K562 (cell line): Measurements from ENCODE around the gene RBMS3. TPM values are rescaled to one million over a fixed set of nuclear protein-coding genes. Genes with fewer than 3 reads are reported as not detected.

Source experiments
- ATAC-seq: fragments of 200-7000 bp; cut with Tn5 transposase; 3 replicates; pipeline ENCODE4 v1.9.1; 2020; ENCODE audit warnings: moderate library complexity
- BruUV-seq: library from RNA; stranded (reverse); fragments of 400-500 nt; replicated peaks from 2 replicates; lab custom pipeline; 2021; lab: Mats Ljungman, UMichigan
- CTCF ChIA-PET: fragments of 300-600 bp; formaldehyde crosslinking; extraction: SDS; loops from one replicate; lab custom pipeline; 2021; ENCODE audit warnings: low intra/inter-chr PET ratio; lab: Yijun Ruan, JAX
- POLR2A ChIA-PET: fragments of 300-600, 350-650 bp; sonication (Branson Sonifier 250); formaldehyde crosslinking; extraction: SDS; loops from one replicate; lab custom pipeline; 2021; ENCODE audit warnings: antibody characterized with exemption, inconsistent platforms; lab: Yijun Ruan, JAX
- DNase-seq, 4 experiments: peaks; one replicate each; pipeline versions ENCODE4 v3.0.0 to v3.0.0-alpha.2; 2011 to 2018; ENCODE audit warnings: low spot score in 3 of 4, mixed read lengths in 3 of 4; ENCODE audit errors: extremely low read depth in 1 of 4
- FAIRE-seq: peaks from 2 replicates; lab custom pipeline; 2011; peaks lifted over from hg19 to GRCh38; lab: Jason Lieb, UNC
- H2AFZ ChIP-seq: 2 replicates; pipeline ENCODE4 v1.6.0; 2011; ENCODE audit warnings: low read depth, low read length, control low read depth, inconsistent platforms
- H3K27ac ChIP-seq: fragments of 200-600 bp; 3 replicates; pipeline ENCODE4 v1.8.0; 2011; ENCODE audit warnings: low read depth, mild to moderate bottlenecking, control low read depth, inconsistent platforms, low read length, moderate library complexity, mixed read lengths; ENCODE audit errors: extremely low read depth
- H3K27me3 ChIP-seq, 2 experiments: fragments of 300-600 bp in 1 of 2; 2 replicates in 1 of 2; 3 replicates in 1 of 2; pipeline versions ENCODE4 v1.6.0 to v1.8.0; 2011; ENCODE audit warnings: inconsistent platforms in 2 of 2, low read length in 2 of 2, mild to moderate bottlenecking in 1 of 2, mixed read lengths in 1 of 2, moderate library complexity in 1 of 2; ENCODE audit not compliant: control insufficient read depth in 2 of 2, insufficient read depth in 2 of 2
- H3K36me3 ChIP-seq: fragments of 300-600 bp; 3 replicates; pipeline ENCODE4 v1.8.0; 2011; ENCODE audit warnings: mild to moderate bottlenecking, low read length, inconsistent platforms; ENCODE audit not compliant: control insufficient read depth, insufficient read depth
- H3K4me1 ChIP-seq, 2 experiments: fragments of 200-600 bp in 1 of 2; replicated peaks in 1 of 2; 2 replicates in 1 of 2; 3 replicates in 1 of 2; pipeline versions ENCODE4 v1.5.1 to v1.8.0; 2011; ENCODE audit warnings: inconsistent platforms in 2 of 2, low read length in 2 of 2, mild to moderate bottlenecking in 1 of 2, mixed read lengths in 1 of 2, moderate library complexity in 1 of 2; ENCODE audit not compliant: control insufficient read depth in 2 of 2, insufficient read depth in 2 of 2
- H3K4me2 ChIP-seq: 2 replicates; pipeline ENCODE4 v1.6.1; 2011; ENCODE audit warnings: low read length, control low read depth, inconsistent platforms, mixed read lengths; ENCODE audit not compliant: insufficient read depth
- H3K4me3 ChIP-seq: fragments of 200-600 bp; sonication (generic), shearing (Covaris generic); 2 replicates; pipeline ENCODE4 v1.5.1; 2016; ENCODE audit warnings: control low read depth, inconsistent platforms
- H3K79me2 ChIP-seq: fragments of 200-600 bp; 3 replicates; pipeline ENCODE4 v1.8.0; 2011; ENCODE audit warnings: low read length, inconsistent platforms; ENCODE audit not compliant: control insufficient read depth, insufficient read depth
- H3K9ac ChIP-seq, 2 experiments: 2 replicates each; pipeline versions ENCODE4 v1.6.0 to v1.6.1; 2011; ENCODE audit warnings: low read depth in 2 of 2, low read length in 2 of 2, control low read depth in 1 of 2, inconsistent platforms in 1 of 2, mild to moderate bottlenecking in 1 of 2, mixed read lengths in 1 of 2; ENCODE audit not compliant: insufficient read depth in 1 of 2
- H3K9me1 ChIP-seq: one replicate; pipeline ENCODE4 v1.6.0; 2011; ENCODE audit warnings: inconsistent platforms, mild to moderate bottlenecking, low read length, moderate library complexity; ENCODE audit not compliant: control insufficient read depth, insufficient read depth
- H3K9me3 ChIP-seq: replicated peaks from 2 replicates; pipeline ENCODE4 v1.5.1; 2011; ENCODE audit warnings: low read depth, low read length, inconsistent platforms; ENCODE audit not compliant: control insufficient read depth, insufficient read depth
- H4K20me1 ChIP-seq: replicated peaks from 2 replicates; pipeline ENCODE4 v1.6.1; 2011; ENCODE audit warnings: low read length, inconsistent platforms, mixed read lengths; ENCODE audit not compliant: control insufficient read depth, insufficient read depth
- E2F5 ChIP-seq: sonication (generic); formaldehyde crosslinking; IDR thresholded peaks from 2 replicates; pipeline ENCODE4 v1.8.0; 2022; ENCODE audit warnings: mild to moderate bottlenecking, missing genetic modification reagents
- EP400 ChIP-seq: fragments of 450-650 bp; IDR thresholded peaks from 2 replicates; pipeline ENCODE4 v1.6.1; 2017; ENCODE audit warnings: antibody characterized with exemption, mild to moderate bottlenecking, moderate library complexity
- MAFF ChIP-seq: IDR thresholded peaks from 2 replicates; pipeline ENCODE4 v1.6.1; 2012; ENCODE audit warnings: low read length, improper control_type of control experiment
- PPARD ChIP-seq: fragments of 250-450 bp; sonication (Bioruptor Pico); IDR thresholded peaks from 2 replicates; pipeline ENCODE4 v1.8.0; 2022; ENCODE audit warnings: inconsistent platforms, mild to moderate bottlenecking, moderate library complexity
- RBFOX2 ChIP-seq: fragments of 200-400 bp; formaldehyde crosslinking; IDR thresholded peaks from 2 replicates; pipeline ENCODE4 v1.6.1; 2017; ENCODE audit warnings: low read depth, mild to moderate bottlenecking, low read length, moderate library complexity
- SRSF3 ChIP-seq: fragments of 200-400 bp; formaldehyde crosslinking; IDR thresholded peaks from 2 replicates; pipeline ENCODE4 v1.6.1; 2016; ENCODE audit warnings: mild to moderate bottlenecking, low read length, moderate library complexity; ENCODE audit not compliant: insufficient read depth
- TAF9B ChIP-seq: fragments of 450-650 bp; IDR thresholded peaks from 2 replicates; pipeline ENCODE4 v1.6.1; 2018; ENCODE audit warnings: mild to moderate bottlenecking; ENCODE audit not compliant: partially characterized antibody
- TCF7L2 ChIP-seq: fragments of 150-350 bp; IDR thresholded peaks from 2 replicates; pipeline ENCODE4 v1.6.1; 2016; ENCODE audit warnings: low read depth, mild to moderate bottlenecking, low read length, moderate library complexity
- THAP12 ChIP-seq: fragments of 250-450 bp; sonication (Bioruptor Pico); IDR thresholded peaks from 2 replicates; pipeline ENCODE4 v1.9.0; 2021; ENCODE audit warnings: mild to moderate bottlenecking, inconsistent platforms
- WGBS: fragments of 100-300 bp; shearing (Covaris generic); methylation state at CpG from one replicate; pipeline ENCODE4 v1.1.6; 2016; ENCODE audit warnings: low coverage, mixed read lengths; ENCODE audit not compliant: insufficient coverage; ENCODE audit errors: missing lambda C conversion rate; 5-methylcytosine and 5-hydroxymethylcytosine counted together
- in situ Hi-C: fragments of 300-500 bp; cut with MboI; formaldehyde crosslinking; loops from 4 replicates; pipeline ENCODE4 v1.15.0; 2018; ENCODE audit warnings: inconsistent platforms, mixed read lengths
- intact Hi-C: fragments of 100-400 bp; cut with micrococcal nuclease; formaldehyde crosslinking; loops from 2 replicates; pipeline ENCODE4 v1.14.2; 2022
- polyA plus RNA-seq, 8 experiments: library from polyadenylated mRNA; depleted of rRNA in 4 of 8; stranded (reverse) in 5 of 8; unstranded in 3 of 8; fragments of >200 nt; fragmentation: Nextera tagmentation in 2 of 8; fragmentation: Illumina TruSeq in 1 of 8; extraction: Ambion mirVana in 2 of 8; extraction: Trizol in 1 of 8; gene quantifications; 2 replicates each; pipeline versions ENCODE4 v1.2.1 to v1.2.3, GENCODE V29; 2011 to 2014; ENCODE audit warnings: inconsistent platforms in 1 of 8, missing spikeins in 1 of 8
- total RNA-seq, 7 experiments: library from RNA; depleted of rRNA in 6 of 7; stranded (reverse); fragments of >200 nt in 6 of 7; fragmentation: Illumina TruSeq in 2 of 7; extraction: Trizol in 2 of 7; gene quantifications; 2 replicates each; pipeline versions ENCODE4 v1.2.1 to v1.2.3, GENCODE V29; 2011 to 2021; ENCODE audit warnings: low replicate concordance in 1 of 7

Gene RBMS3
- total and polyA plus RNA-seq, 9 of the 15 experiments (the other 6 are each of a cell fraction or from before 2014, with no cell fraction given), result 0.20 TPM; not detected in 8

GRCh38 chr3:29438580-29438979, 157.7 kb downstream of the RBMS3 start (continued):
- TF ChIP-seq THAP12 (CRISPR knock-in tag), result no peak
- no peak for TF ChIP-seq MAFF
- TF ChIP-seq TCF7L2, result no peak
- no peak for TF ChIP-seq SRSF3
- no peak for TF ChIP-seq PPARD (CRISPR knock-in tag)
- no peak for TF ChIP-seq TAF9B
- no peak for TF ChIP-seq RBFOX2

- H2AFZ ChIP-seq, result no peak overlapping the region
Measured at GRCh38 chr3:29440413-29441305, 159.8 kb downstream of the RBMS3 start.

More at GRCh38 chr3:29440413-29441305, 159.8 kb downstream of the RBMS3 start:
- POLR2A ChIA-PET, result no interaction called here
- FAIRE-seq (no peak), DNase-seq (no peak), ATAC-seq (no peak)
- H3K27ac ChIP-seq, result no peak overlapping the region
- no TSS peak for BruUV-seq
- under 1% methylated on average over 13 of the region's 13 CpGs for WGBS
- no peaks in the 10 kb centered on the region for H3K27me3 ChIP-seq
- intact Hi-C loops, result no loop called here
- no peak overlapping the region for H3K9ac ChIP-seq
- no peaks in the 10 kb centered on the region for H3K36me3 ChIP-seq
- H3K4me3 ChIP-seq, result no peak overlapping the region
- H3K4me1 ChIP-seq, result no peaks in the 10 kb centered on the region
- H3K9me3 ChIP-seq, result no peaks in the 10 kb centered on the region
- TF ChIP-seq E2F5 (no peak), EP400 (no peak)
- H4K20me1 ChIP-seq, result no peaks in the 10 kb centered on the region
- no peak overlapping the region for H3K4me2 ChIP-seq
- CTCF ChIA-PET, result no interaction called here
- H3K79me2 ChIP-seq, result no peaks in the 10 kb centered on the region
- in situ Hi-C loops, result no loop called here
- H3K9me1 ChIP-seq, result no peaks in the 10 kb centered on the region
